ENCODE data around the gene ADGRG7. TPM values are rescaled to one million over a fixed set of nuclear protein-coding genes. Genes with fewer than 3 reads are reported as not detected.
A peak's percentile ranks its signal among the peaks of the same experiment; 100 is the strongest.

ADGRG7 gene
- polyA plus RNA-seq, 2 of the 4 experiments (the other 2 are of a cell fraction): 0.09 TPM; not detected in 1

- H3K4me2 ChIP-seq: no peak overlapping the region
- POLR2A ChIA-PET: no interaction called here
Observed at GRCh38 chr3:100588251-100588650, 21.1 kb upstream of the ADGRG7 start.

GRCh38 chr3:100590114-100590839 is 19.1 kb upstream of the ADGRG7 start:
- H3K9me3 ChIP-seq: no peaks in the 10 kb centered on the region
- H3K4me3 ChIP-seq: peak overlapping the region; percentile 23; the same call in 1 of the 3 replicates
- ChIA-PET POLR2A (no interaction called here), CTCF (interaction anchor here (0.5 to 9.3 kb wide), 37 partner anchors 9 to 926 kb away, joined by 3 to 130 read pairs (median 3); partner anchors contain the start of gene NIT2)
- ATAC-seq: peak; percentile 86 to 92
- 21% methylated on average over 10 of the region's 10 CpGs for WGBS (ENCODE audit: missing lambda C conversion rate)
- TF ChIP-seq MAZ (IDR thresholded peaks at IDR 0.05; ENCODE audit: borderline replicate concordance, low read depth, low read length) (no peak), HOXB5 (CRISPR knock-in tag; IDR thresholded peaks at IDR 0.05) (no peak), HDAC2 (IDR thresholded peaks at IDR 0.05) (no peak), CBX8 (IDR thresholded peaks at IDR 0.05) (no peak), FOXS1 (CRISPR knock-in tag; IDR thresholded peaks at IDR 0.05) (no peak), RFX5 (IDR thresholded peaks at IDR 0.05) (no peak), MAFK (IDR thresholded peaks at IDR 0.05; ENCODE audit: partially characterized antibody) (peak; percentile 2), CEBPB (IDR thresholded peaks at IDR 0.05) (peak; percentile 76 to 86), E2F6 (IDR thresholded peaks at IDR 0.05; ENCODE audit: borderline replicate concordance, low read depth) (no peak), JUNB (IDR thresholded peaks at IDR 0.05) (no peak), HMGXB4 (CRISPR knock-in tag; IDR thresholded peaks at IDR 0.05; ENCODE audit: borderline replicate concordance) (no peak), SMC3 (IDR thresholded peaks at IDR 0.05) (peak; percentile 88), RAD21 (conservative IDR thresholded peaks at IDR 0.05 in 1 of 2, IDR thresholded peaks at IDR 0.05 in 1 of 2) (peak; percentile 84 to 85)
- TF ChIP-seq, protein P1, sequence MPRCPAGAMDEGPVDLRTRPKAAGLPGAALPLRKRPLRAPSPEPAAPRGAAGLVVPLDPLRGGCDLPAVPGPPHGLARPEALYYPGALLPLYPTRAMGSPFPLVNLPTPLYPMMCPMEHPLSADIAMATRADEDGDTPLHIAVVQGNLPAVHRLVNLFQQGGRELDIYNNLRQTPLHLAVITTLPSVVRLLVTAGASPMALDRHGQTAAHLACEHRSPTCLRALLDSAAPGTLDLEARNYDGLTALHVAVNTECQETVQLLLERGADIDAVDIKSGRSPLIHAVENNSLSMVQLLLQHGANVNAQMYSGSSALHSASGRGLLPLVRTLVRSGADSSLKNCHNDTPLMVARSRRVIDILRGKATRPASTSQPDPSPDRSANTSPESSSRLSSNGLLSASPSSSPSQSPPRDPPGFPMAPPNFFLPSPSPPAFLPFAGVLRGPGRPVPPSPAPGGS (IDR thresholded peaks at IDR 0.05): no peak
- TF ChIP-seq, protein P2, sequence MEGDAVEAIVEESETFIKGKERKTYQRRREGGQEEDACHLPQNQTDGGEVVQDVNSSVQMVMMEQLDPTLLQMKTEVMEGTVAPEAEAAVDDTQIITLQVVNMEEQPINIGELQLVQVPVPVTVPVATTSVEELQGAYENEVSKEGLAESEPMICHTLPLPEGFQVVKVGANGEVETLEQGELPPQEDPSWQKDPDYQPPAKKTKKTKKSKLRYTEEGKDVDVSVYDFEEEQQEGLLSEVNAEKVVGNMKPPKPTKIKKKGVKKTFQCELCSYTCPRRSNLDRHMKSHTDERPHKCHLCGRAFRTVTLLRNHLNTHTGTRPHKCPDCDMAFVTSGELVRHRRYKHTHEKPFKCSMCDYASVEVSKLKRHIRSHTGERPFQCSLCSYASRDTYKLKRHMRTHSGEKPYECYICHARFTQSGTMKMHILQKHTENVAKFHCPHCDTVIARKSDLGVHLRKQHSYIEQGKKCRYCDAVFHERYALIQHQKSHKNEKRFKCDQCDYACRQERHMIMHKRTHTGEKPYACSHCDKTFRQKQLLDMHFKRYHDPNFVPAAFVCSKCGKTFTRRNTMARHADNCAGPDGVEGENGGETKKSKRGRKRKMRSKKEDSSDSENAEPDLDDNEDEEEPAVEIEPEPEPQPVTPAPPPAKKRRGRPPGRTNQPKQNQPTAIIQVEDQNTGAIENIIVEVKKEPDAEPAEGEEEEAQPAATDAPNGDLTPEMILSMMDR (IDR thresholded peaks at IDR 0.05): peak; percentile 93
- DNase-seq (ENCODE audit: low read depth in 1 of 2, low spot score in 1 of 2): peak; percentile 49 to 73
- peak overlapping the region in 1 of 2 experiments; percentile 53; a peak in 1 of 6 replicates for H3K27ac ChIP-seq
- H3K4me1 ChIP-seq: peaks cover 13% of the 10 kb centered on the region
- peak overlapping the region; percentile 75 for H3K4me2 ChIP-seq
- FAIRE-seq: peak; percentile 36

More at GRCh38 chr3:100588251-100588650, 21.1 kb upstream of the ADGRG7 start:
- FAIRE-seq (no peak), ATAC-seq (no peak), DNase-seq (ENCODE audit: low read depth in 1 of 2, low spot score in 1 of 2) (no peak)
- TF ChIP-seq JUN (IDR thresholded peaks at IDR 0.05) (no peak), TP53 (CRISPR knock-in tag; IDR thresholded peaks at IDR 0.05) (no peak), RARB (CRISPR knock-in tag; IDR thresholded peaks at IDR 0.05) (no peak), KDM5A (IDR thresholded peaks at IDR 0.05) (no peak), ZC3H11A (IDR thresholded peaks at IDR 0.05) (no peak), FOXS1 (CRISPR knock-in tag; IDR thresholded peaks at IDR 0.05) (no peak), NFE2L2 (conservative IDR thresholded peaks at IDR 0.05; ENCODE audit: low read length) (no peak), MAFK (IDR thresholded peaks at IDR 0.05; ENCODE audit: partially characterized antibody) (no peak), CHD4 (IDR thresholded peaks at IDR 0.05; ENCODE audit: borderline replicate concordance) (no peak), POLR2AphosphoS2 (conservative IDR thresholded peaks at IDR 0.05; ENCODE audit: low read length) (no peak)
- no peaks in the 10 kb centered on the region for H3K9me3 ChIP-seq
- WGBS (ENCODE audit: missing lambda C conversion rate): 23% methylated on average over 1 of the region's 1 CpG
- H3K27ac ChIP-seq: no peak overlapping the region
- peaks cover 13% of the 10 kb centered on the region for H3K4me1 ChIP-seq
- CTCF ChIA-PET: interaction anchor here (2.2 to 9.3 kb wide), 2 partner anchors 14 to 126 kb away, joined by 9 to 130 read pairs; no protein-coding TSS in a partner anchor
- H3K4me3 ChIP-seq: no peak overlapping the region
